Measurements from ENCODE around the gene LPIN2. TPM values are rescaled to one million over a fixed set of nuclear protein-coding genes. Genes with fewer than 3 reads are reported as not detected.

LPIN2 gene
- total and polyA plus RNA-seq, 2 of the 13 experiments (the other 11 are each of a cell fraction or from before 2014, with no cell fraction given) = 46.0 to 119 TPM

GRCh38 chr18:3013024-3013804 is at the start of gene LPIN2 (continued):
- TF ChIP-seq ZBED4 (CRISPR knock-in tag; IDR thresholded peaks at IDR 0.05; ENCODE audit: borderline replicate concordance) (0 out of 2 replicates have a peak, but pooled peaks have one; percentile 0), RAD51 (IDR thresholded peaks at IDR 0.05; ENCODE audit: borderline replicate concordance) (peak; percentile 91), KAT7 (CRISPR knock-in tag; IDR thresholded peaks at IDR 0.05; ENCODE audit: borderline replicate concordance) (no peak; the same call in 1 of the 2 replicates), BRF2 (CRISPR knock-in tag; IDR thresholded peaks at IDR 0.05) (no peak), GABPA (IDR thresholded peaks at IDR 0.05; ENCODE audit: low read depth, low read length) (no peak), GABPA (CRISPR knock-in tag; IDR thresholded peaks at IDR 0.05; ENCODE audit: low read depth) (peak; percentile 53), EP300 (IDR thresholded peaks at IDR 0.05; ENCODE audit: low read depth in 2 of 2, low read length in 2 of 2) (peak in 1 of 2 experiments; percentile 20; a peak in 1 of 4 replicates), EP300 (CRISPR knock-in tag; IDR thresholded peaks at IDR 0.05; ENCODE audit: borderline replicate concordance) (no peak), ZC3H4 (CRISPR knock-in tag; IDR thresholded peaks at IDR 0.05; ENCODE audit: borderline replicate concordance) (no peak), HNF4G (IDR thresholded peaks at IDR 0.05; ENCODE audit: borderline replicate concordance, low read depth, low read length) (peak; percentile 11; the same call in 1 of the 2 replicates), HNF4G (CRISPR knock-in tag; IDR thresholded peaks at IDR 0.05; ENCODE audit: borderline replicate concordance, low read depth) (no peak), ZNF773 (CRISPR knock-in tag; IDR thresholded peaks at IDR 0.05; ENCODE audit: borderline replicate concordance) (0 out of 2 replicates have a peak, but pooled peaks have one; percentile 33), ZNF503 (CRISPR knock-in tag; IDR thresholded peaks at IDR 0.05) (0 out of 2 replicates have a peak, but pooled peaks have one; percentile 25), TFDP2 (CRISPR knock-in tag; IDR thresholded peaks at IDR 0.05) (peak; percentile 8; the same call in 1 of the 2 replicates), RFX3 (CRISPR knock-in tag; IDR thresholded peaks at IDR 0.05) (peak; percentile 91), ZBTB2 (CRISPR knock-in tag; IDR thresholded peaks at IDR 0.05; ENCODE audit: low read depth) (0 out of 2 replicates have a peak, but pooled peaks have one; percentile 29), GMEB2 (CRISPR knock-in tag; IDR thresholded peaks at IDR 0.05; ENCODE audit: low read depth) (no peak)

All from HepG2 (cell line).